Fibroblast of the conjunctiva (primary cell): ENCODE results near the gene KIF2A.
A peak's percentile ranks its signal among the peaks of the same experiment; 100 is the strongest.

Experiments used
- DNase-seq: peaks from one replicate; pipeline ENCODE4 v3.0.0-alpha.2; 2010; ENCODE audit warnings: low read depth

KIF2A gene

GRCh38 chr5:62385131-62385530 is 79.1 kb downstream of the KIF2A start:
- no peak for DNase-seq

GRCh38 chr5:62385816-62386400 is 79.9 kb downstream of the KIF2A start:
- DNase-seq: no peak

GRCh38 chr5:62386824-62387223 is 80.8 kb downstream of the KIF2A start:
- DNase-seq: peak; percentile 6

GRCh38 chr5:62395210-62395950 is 89.4 kb downstream of the KIF2A start:
- no peak for DNase-seq

GRCh38 chr5:62403411-62404250 is 97.6 kb downstream of the KIF2A start, which contains the start of gene DIMT1:
DIMT1 (minus strand) TSS chr5:62403905; CDS start chr5:62403772, 133 bp downstream.
- DNase-seq: peak; percentile 96

- peak; percentile 99 for DNase-seq
Observed at GRCh38 chr5:62412549-62413329, 106.7 kb downstream of the KIF2A start, which contains the start of gene IPO11. IPO11 (plus strand) TSS chr5:62412763; CDS start chr5:62437280, 24,517 bp downstream.

GRCh38 chr5:62413711-62414110 is 107.7 kb downstream of the KIF2A start:
- DNase-seq: no peak

GRCh38 chr5:62418462-62419076 is 112.6 kb downstream of the KIF2A start:
- no peak for DNase-seq

GRCh38 chr5:62419609-62420008 is 113.6 kb downstream of the KIF2A start:
- no peak for DNase-seq

- DNase-seq: no peak
Observed at GRCh38 chr5:62421414-62421813, 115.4 kb downstream of the KIF2A start.

GRCh38 chr5:62424763-62425162 is 118.8 kb downstream of the KIF2A start:
- no peak for DNase-seq

- DNase-seq: no peak
Observed at GRCh38 chr5:62431735-62432620, 126.0 kb downstream of the KIF2A start.

- DNase-seq: no peak
Observed at GRCh38 chr5:62432621-62433064, 126.6 kb downstream of the KIF2A start.
